Activated B cell treated with CpG ODN at 0.5 μM for 24 hours (primary cell): ENCODE data around the gene CCDC6. TPM values are rescaled to one million over a fixed set of nuclear protein-coding genes. Genes with fewer than 3 reads are reported as not detected.

Experiments
- ATAC-seq: fragments of 200-7000 bp; cut with Tn5 transposase; one replicate; pipeline ENCODE4 v1.10.0; 2021; ENCODE audit warnings: low read depth, mild to moderate bottlenecking, moderate library complexity
- CTCF ChIA-PET: fragments of 350-600 bp; sonication (Branson Sonifier 250); formaldehyde crosslinking; loops from one replicate; lab custom pipeline; 2021; ENCODE audit warnings: antibody characterized with exemption; lab: Charles Lee
- POLR2A ChIA-PET: fragments of 350-600 bp; sonication (Branson Sonifier 250); formaldehyde crosslinking; loops from one replicate; lab custom pipeline; 2021; ENCODE audit warnings: antibody characterized with exemption; lab: Charles Lee
- DNase-seq: peaks from one replicate; pipeline ENCODE4 v3.0.0; 2022
- H3K27ac Mint-ChIP-seq: one replicate; pipeline ENCODE4 v1.8.0; 2020; ENCODE audit warnings: mixed read lengths
- H3K27me3 Mint-ChIP-seq: one replicate; pipeline ENCODE4 v1.8.0; 2021; ENCODE audit warnings: mixed read lengths
- H3K36me3 Mint-ChIP-seq: one replicate; pipeline ENCODE4 v1.8.0; 2021; ENCODE audit warnings: low read depth, mixed read lengths
- H3K4me1 Mint-ChIP-seq: one replicate; pipeline ENCODE4 v1.8.0; 2021; ENCODE audit warnings: mixed read lengths
- H3K4me3 Mint-ChIP-seq: one replicate; pipeline ENCODE4 v1.8.0; 2020; ENCODE audit warnings: mild to moderate bottlenecking, mixed read lengths
- H3K9me3 Mint-ChIP-seq: one replicate; pipeline ENCODE4 v1.8.0; 2020; ENCODE audit warnings: mixed read lengths
- intact Hi-C: fragments of 100-400 bp; cut with micrococcal nuclease; formaldehyde crosslinking; loops from one replicate; pipeline ENCODE4 v1.15.1; 2024
- total RNA-seq: library from RNA; stranded (reverse); gene quantifications from 2 replicates; pipeline ENCODE4 v1.2.3, GENCODE V29; 2022
- TF ChIP-seq, protein P1 (sequence below): fragments of 200-600 bp; IDR thresholded peaks from one replicate; pipeline ENCODE4 v1.8.0; 2022; ENCODE audit warnings: antibody characterized with exemption, mild to moderate bottlenecking

The CCDC6 gene
- total RNA-seq, 1 donor from 2014 or later: 32.2 TPM

DNA sequence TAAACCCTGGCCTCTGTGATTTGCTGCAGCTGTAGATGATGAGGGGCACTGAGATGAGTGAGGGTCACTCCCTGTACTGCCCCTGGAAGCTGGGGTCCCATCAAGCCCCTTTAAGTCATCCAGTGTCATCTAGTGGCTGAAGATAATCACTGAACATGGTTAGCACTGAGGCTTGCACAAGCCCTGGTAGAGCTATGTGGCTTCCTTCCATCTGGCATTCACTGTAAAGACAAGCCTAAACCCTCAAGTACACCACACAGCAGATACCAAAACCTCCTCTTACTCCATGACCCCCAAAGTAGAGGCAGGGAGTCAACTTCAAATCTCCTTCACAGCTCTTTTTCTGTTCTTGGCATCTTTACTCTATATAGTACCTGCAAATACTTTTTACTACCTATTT is 80.4 kb downstream of the CCDC6 start:
- Mint-ChIP-seq H3K4me1 (peaks cover 41% of the 10 kb centered on the region), H3K36me3 (peaks cover 62% of the 10 kb centered on the region), H3K9me3 (no peaks in the 10 kb centered on the region), H3K4me3 (no peak overlapping the region), H3K27ac (no peak overlapping the region), H3K27me3 (no peaks in the 10 kb centered on the region)
- intact Hi-C loops: no loop called here
- ChIA-PET POLR2A (no interaction called here), CTCF (no interaction called here)
- TF ChIP-seq, protein P1, sequence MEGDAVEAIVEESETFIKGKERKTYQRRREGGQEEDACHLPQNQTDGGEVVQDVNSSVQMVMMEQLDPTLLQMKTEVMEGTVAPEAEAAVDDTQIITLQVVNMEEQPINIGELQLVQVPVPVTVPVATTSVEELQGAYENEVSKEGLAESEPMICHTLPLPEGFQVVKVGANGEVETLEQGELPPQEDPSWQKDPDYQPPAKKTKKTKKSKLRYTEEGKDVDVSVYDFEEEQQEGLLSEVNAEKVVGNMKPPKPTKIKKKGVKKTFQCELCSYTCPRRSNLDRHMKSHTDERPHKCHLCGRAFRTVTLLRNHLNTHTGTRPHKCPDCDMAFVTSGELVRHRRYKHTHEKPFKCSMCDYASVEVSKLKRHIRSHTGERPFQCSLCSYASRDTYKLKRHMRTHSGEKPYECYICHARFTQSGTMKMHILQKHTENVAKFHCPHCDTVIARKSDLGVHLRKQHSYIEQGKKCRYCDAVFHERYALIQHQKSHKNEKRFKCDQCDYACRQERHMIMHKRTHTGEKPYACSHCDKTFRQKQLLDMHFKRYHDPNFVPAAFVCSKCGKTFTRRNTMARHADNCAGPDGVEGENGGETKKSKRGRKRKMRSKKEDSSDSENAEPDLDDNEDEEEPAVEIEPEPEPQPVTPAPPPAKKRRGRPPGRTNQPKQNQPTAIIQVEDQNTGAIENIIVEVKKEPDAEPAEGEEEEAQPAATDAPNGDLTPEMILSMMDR: no peak
- no peak for DNase-seq
- no peak for ATAC-seq

DNA sequence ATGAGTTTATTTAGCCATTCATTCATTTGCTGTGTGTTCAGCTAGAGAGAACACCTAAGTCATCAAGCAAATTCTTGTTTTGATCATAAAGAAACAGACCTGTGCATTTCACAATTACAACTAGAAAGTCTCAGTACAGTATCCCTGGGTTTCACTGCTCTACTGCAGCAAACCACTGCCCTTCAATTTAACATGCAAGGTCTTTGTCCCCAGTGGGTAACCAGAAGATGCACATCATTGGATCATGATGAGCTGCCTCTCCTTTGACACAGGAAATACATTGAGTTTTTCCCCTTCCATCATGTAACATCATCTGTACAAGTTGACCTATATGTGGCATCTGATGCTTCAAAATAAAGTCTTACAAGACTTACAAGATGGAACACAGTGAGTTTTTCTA is 82.6 kb downstream of the CCDC6 start:
- H3K27ac Mint-ChIP-seq: no peak overlapping the region
- CTCF ChIA-PET: interaction anchor here (1.2 to 1.6 kb wide), 2 partner anchors 10 to 17 kb away, joined by 3 read pairs; no protein-coding TSS in a partner anchor

DNA sequence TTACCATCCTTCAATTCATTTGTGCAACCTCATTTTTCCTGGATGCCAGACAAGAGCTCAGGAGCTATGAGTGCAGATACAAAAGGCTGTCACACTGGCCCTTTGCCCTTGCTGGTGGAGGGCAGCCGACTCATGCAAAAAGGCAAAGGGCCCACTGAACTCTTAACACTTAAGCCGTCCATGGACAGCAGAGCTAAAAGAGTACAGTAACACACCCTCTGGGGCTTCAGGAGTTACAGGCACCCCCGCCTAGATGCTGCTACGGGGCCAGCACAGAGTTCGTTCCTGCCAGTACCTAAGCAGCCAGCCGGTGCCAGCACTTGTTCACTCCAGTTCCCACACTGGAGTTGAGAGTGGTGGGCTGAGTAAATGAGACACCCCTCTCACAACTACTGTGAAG is 83.2 kb downstream of the CCDC6 start:
- ATAC-seq: no peak
- Mint-ChIP-seq H3K4me3 (no peak overlapping the region), H3K27ac (no peak overlapping the region), H3K4me1 (peaks cover 22% of the 10 kb centered on the region), H3K36me3 (peaks cover 60% of the 10 kb centered on the region), H3K9me3 (no peaks in the 10 kb centered on the region), H3K27me3 (no peaks in the 10 kb centered on the region)
- TF ChIP-seq, protein P1: no peak
- ChIA-PET CTCF (interaction anchor here (1.3 kb wide), 1 partner anchor 7 kb away, joined by 3 read pairs; no protein-coding TSS in a partner anchor), POLR2A (no interaction called here)
- no peak for DNase-seq
- intact Hi-C loops: no loop called here

More for the DNA sequence above, 82.6 kb downstream of the CCDC6 start:
- H3K4me1 Mint-ChIP-seq: peaks cover 25% of the 10 kb centered on the region
- H3K4me3 Mint-ChIP-seq: no peak overlapping the region
- H3K27me3 Mint-ChIP-seq: no peaks in the 10 kb centered on the region
- no peaks in the 10 kb centered on the region for H3K9me3 Mint-ChIP-seq
- intact Hi-C loops: no loop called here
- TF ChIP-seq, protein P1: no peak
- H3K36me3 Mint-ChIP-seq: peaks cover 61% of the 10 kb centered on the region
- no peak for ATAC-seq
- POLR2A ChIA-PET: no interaction called here
- DNase-seq: no peak

DNA sequence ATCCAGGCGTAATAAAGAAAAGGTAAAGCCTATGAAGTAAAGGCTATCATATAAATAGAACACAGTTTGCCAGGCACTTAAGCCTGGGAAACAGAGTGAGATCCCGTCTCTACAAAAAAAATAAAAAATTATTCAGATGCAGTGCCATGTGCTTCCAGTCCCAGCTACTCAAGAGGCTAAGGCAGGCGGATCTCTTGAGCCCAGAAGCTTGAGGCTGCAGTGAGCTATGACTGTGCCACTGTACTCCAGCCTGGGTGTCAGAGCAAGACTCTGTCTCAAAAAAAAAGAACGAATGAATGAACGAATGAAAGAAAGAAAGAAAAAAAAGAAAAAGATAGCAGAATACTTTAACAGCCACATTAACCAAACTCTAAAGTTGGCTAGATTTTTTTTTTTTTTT is 85.9 kb downstream of the CCDC6 start:
- ATAC-seq: no peak
- H3K9me3 Mint-ChIP-seq: no peaks in the 10 kb centered on the region
- H3K4me1 Mint-ChIP-seq: peaks cover 16% of the 10 kb centered on the region
- H3K4me3 Mint-ChIP-seq: no peak overlapping the region
- CTCF ChIA-PET: no interaction called here
- DNase-seq: no peak
- intact Hi-C loops: no loop called here
- peaks cover 52% of the 10 kb centered on the region for H3K36me3 Mint-ChIP-seq
- no peaks in the 10 kb centered on the region for H3K27me3 Mint-ChIP-seq
- POLR2A ChIA-PET: no interaction called here
- H3K27ac Mint-ChIP-seq: no peak overlapping the region
- TF ChIP-seq, protein P1: no peak

DNA sequence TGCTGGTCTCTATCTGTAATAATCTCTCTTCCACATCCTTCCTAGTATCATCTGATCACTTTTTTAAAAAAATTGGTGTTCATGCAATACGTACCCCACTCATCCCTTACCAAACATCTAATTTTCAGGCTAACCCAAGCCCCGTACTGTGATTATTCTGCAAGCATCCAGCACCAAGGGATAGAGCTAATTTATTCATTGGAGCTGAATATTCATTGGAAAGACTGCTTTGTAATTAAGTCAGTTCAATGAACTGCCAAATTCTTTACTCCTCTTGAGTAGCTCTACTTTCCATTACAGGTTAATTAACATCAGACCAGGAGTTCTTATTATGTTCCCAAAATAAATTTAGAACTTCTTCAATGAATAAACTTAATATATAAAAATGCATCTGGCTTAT is 86.7 kb downstream of the CCDC6 start:
- ATAC-seq: no peak
- Mint-ChIP-seq H3K9me3 (no peaks in the 10 kb centered on the region), H3K4me3 (no peak overlapping the region), H3K27me3 (no peaks in the 10 kb centered on the region), H3K36me3 (peaks cover 53% of the 10 kb centered on the region), H3K27ac (no peak overlapping the region), H3K4me1 (peaks cover 16% of the 10 kb centered on the region)
- TF ChIP-seq, protein P1: no peak
- POLR2A ChIA-PET: no interaction called here
- intact Hi-C loops: no loop called here
- DNase-seq: no peak
- CTCF ChIA-PET: interaction anchor here (1.0 to 1.2 kb wide), 2 partner anchors 10 to 11 kb away, joined by 3 to 5 read pairs; no protein-coding TSS in a partner anchor
